GM03348 (cell line): ENCODE measurements around the gene FBLN1.
"Not testable (repeated sequence)": the region's sequence is repeated elsewhere in the genome, so short reads cannot be mapped to it uniquely, and the experiment has no call there.

ENCODE experiments used
- DNase-seq: peaks from one replicate; pipeline ENCODE4 v3.0.0; 2012; ENCODE audit warnings: low spot score

The FBLN1 gene

GRCh38 chr22:45585946-45586540, 83.4 kb downstream of the FBLN1 start:
- DNase-seq, result no peak

- DNase-seq, result no peak
Observed at GRCh38 chr22:45586651-45587405, 84.1 kb downstream of the FBLN1 start.

GRCh38 chr22:45587638-45588505, 85.2 kb downstream of the FBLN1 start:
- peak; percentile 62 for DNase-seq

- no peak for DNase-seq
Observed at GRCh38 chr22:45589556-45589955, 86.9 kb downstream of the FBLN1 start.

- no peak for DNase-seq
Observed at GRCh38 chr22:45590262-45590661, 87.6 kb downstream of the FBLN1 start.

- not testable (repeated sequence) for DNase-seq
Observed at GRCh38 chr22:45591633-45592213, 89.0 kb downstream of the FBLN1 start.

GRCh38 chr22:45594123-45594941, 91.6 kb downstream of the FBLN1 start:
- no peak for DNase-seq

GRCh38 chr22:45597460-45598192, 94.9 kb downstream of the FBLN1 start:
- DNase-seq, result no peak

GRCh38 chr22:45598596-45599217, 96.0 kb downstream of the FBLN1 start:
- no peak for DNase-seq

GRCh38 chr22:45599836-45600577, 97.3 kb downstream of the FBLN1 start:
- DNase-seq, result no peak

GRCh38 chr22:45600790-45601730, 98.4 kb downstream of the FBLN1 start:
- DNase-seq, result peak; percentile 44

- no peak for DNase-seq
Observed at GRCh38 chr22:45602004-45602733, 99.5 kb downstream of the FBLN1 start.

GRCh38 chr22:45602824-45603595, 100.3 kb downstream of the FBLN1 start:
- DNase-seq, result peak; percentile 74

GRCh38 chr22:45603619-45604018, 100.9 kb downstream of the FBLN1 start:
- DNase-seq, result no peak

- not testable (repeated sequence) for DNase-seq
Observed at GRCh38 chr22:45608045-45608444, 105.4 kb downstream of the FBLN1 start.

GRCh38 chr22:45608763-45609180, 106.1 kb downstream of the FBLN1 start:
- peak; percentile 67 for DNase-seq

GRCh38 chr22:45612451-45612901, 109.8 kb downstream of the FBLN1 start:
- DNase-seq, result peak; percentile 85
